Calu3 (cell line): ENCODE data around the gene APOL4. TPM values are rescaled to one million over a fixed set of nuclear protein-coding genes. Genes with fewer than 3 reads are reported as not detected.

Experiments used
- BruUV-seq: library from RNA; stranded (reverse); fragments of 400-500 nt; replicated peaks from 2 replicates; lab custom pipeline; 2021; lab: Mats Ljungman, UMichigan
- CTCF ChIA-PET: fragments of 300-600 bp; sonication (Branson Sonifier 250); formaldehyde crosslinking; loops from one replicate; lab custom pipeline; 2022; ENCODE audit warnings: antibody characterized with exemption; lab: Charles Lee
- DNase-seq: peaks from one replicate; pipeline ENCODE4 v3.0.0; 2022
- H3K27ac Mint-ChIP-seq: one replicate; pipeline ENCODE4 v1.8.0; 2022; ENCODE audit warnings: mixed read lengths; ENCODE audit not compliant: unreplicated experiment
- H3K27me3 Mint-ChIP-seq: one replicate; pipeline ENCODE4 v1.8.0; 2022; ENCODE audit warnings: mixed read lengths; ENCODE audit not compliant: unreplicated experiment
- H3K36me3 Mint-ChIP-seq: one replicate; pipeline ENCODE4 v1.8.0; 2022; ENCODE audit warnings: mild to moderate bottlenecking, moderate library complexity, mixed read lengths; ENCODE audit not compliant: insufficient read depth, unreplicated experiment
- H3K4me1 Mint-ChIP-seq: one replicate; pipeline ENCODE4 v1.8.0; 2022; ENCODE audit warnings: mild to moderate bottlenecking, low read depth, mixed read lengths; ENCODE audit not compliant: unreplicated experiment
- H3K4me3 Mint-ChIP-seq: one replicate; pipeline ENCODE4 v1.8.0; 2022; ENCODE audit warnings: mild to moderate bottlenecking, low read depth, moderate library complexity, mixed read lengths; ENCODE audit not compliant: unreplicated experiment
- H3K9me3 Mint-ChIP-seq: one replicate; pipeline ENCODE4 v1.8.0; 2022; ENCODE audit warnings: low read depth, mixed read lengths; ENCODE audit not compliant: unreplicated experiment
- intact Hi-C: fragments of 100-400 bp; cut with micrococcal nuclease; formaldehyde crosslinking; loops from one replicate; pipeline ENCODE4 v1.10.0; 2022; ENCODE audit not compliant: unreplicated experiment
- total RNA-seq: library from RNA; stranded (reverse); gene quantifications from 2 replicates; pipeline ENCODE4 v1.2.3, GENCODE V29; 2022
- TF ChIP-seq, protein P1 (sequence below): fragments of 200-600 bp; IDR thresholded peaks from one replicate; pipeline ENCODE4 v1.8.0; 2022; ENCODE audit warnings: antibody characterized with exemption; ENCODE audit not compliant: unreplicated experiment

APOL4 gene
- total RNA-seq, 1 experiment from 2014 or later: 1.5 TPM

DNA sequence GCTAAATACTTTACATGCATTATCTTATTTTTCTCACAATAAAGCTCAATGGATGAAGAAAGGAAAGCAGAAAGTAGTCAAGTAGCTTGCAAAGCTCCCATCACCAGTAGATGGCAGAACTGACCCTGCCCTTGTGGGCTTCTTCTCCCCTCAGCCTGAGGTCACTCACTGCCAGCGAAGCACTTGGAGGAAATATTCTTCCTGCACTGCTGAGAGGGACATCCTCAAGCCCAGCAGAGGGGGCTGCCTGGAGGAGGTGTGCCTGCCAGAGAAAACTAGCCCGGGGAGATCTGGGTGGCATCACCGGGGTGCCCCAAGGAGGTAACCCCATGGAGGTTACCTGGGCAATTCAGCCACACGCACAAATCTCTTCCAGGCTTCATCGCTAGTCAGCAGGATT, 6.6 kb downstream of the APOL4 start:
- Mint-ChIP-seq H3K27me3 (peaks cover 44% of the 10 kb centered on the region), H3K4me1 (peaks cover 10% of the 10 kb centered on the region), H3K9me3 (peaks cover under 1% of the 10 kb centered on the region), H3K36me3 (no peaks in the 10 kb centered on the region), H3K27ac (no peak overlapping the region), H3K4me3 (no peak overlapping the region)
- DNase-seq: peak; percentile 63
- TF ChIP-seq, protein P1, sequence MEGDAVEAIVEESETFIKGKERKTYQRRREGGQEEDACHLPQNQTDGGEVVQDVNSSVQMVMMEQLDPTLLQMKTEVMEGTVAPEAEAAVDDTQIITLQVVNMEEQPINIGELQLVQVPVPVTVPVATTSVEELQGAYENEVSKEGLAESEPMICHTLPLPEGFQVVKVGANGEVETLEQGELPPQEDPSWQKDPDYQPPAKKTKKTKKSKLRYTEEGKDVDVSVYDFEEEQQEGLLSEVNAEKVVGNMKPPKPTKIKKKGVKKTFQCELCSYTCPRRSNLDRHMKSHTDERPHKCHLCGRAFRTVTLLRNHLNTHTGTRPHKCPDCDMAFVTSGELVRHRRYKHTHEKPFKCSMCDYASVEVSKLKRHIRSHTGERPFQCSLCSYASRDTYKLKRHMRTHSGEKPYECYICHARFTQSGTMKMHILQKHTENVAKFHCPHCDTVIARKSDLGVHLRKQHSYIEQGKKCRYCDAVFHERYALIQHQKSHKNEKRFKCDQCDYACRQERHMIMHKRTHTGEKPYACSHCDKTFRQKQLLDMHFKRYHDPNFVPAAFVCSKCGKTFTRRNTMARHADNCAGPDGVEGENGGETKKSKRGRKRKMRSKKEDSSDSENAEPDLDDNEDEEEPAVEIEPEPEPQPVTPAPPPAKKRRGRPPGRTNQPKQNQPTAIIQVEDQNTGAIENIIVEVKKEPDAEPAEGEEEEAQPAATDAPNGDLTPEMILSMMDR: peak; percentile 66
- BruUV-seq: no TSS peak
- intact Hi-C loops: loop anchor here (1.0 to 2.0 kb wide), 2 partner anchors 26 to 82 kb away; no protein-coding TSS in a partner anchor
- CTCF ChIA-PET: interaction anchor here (0.6 to 1.4 kb wide), 9 partner anchors 8 to 740 kb away, joined by 3 to 8 read pairs (median 3); partner anchors contain the start of genes APOL1 and APOL2

GRCh38 chr22:36194385-36194784, 7.2 kb downstream of the APOL4 start:
- Mint-ChIP-seq H3K4me1 (peaks cover 10% of the 10 kb centered on the region), H3K27me3 (peaks cover 50% of the 10 kb centered on the region), H3K27ac (no peak overlapping the region), H3K9me3 (peaks cover 4% of the 10 kb centered on the region), H3K36me3 (peaks cover 5% of the 10 kb centered on the region), H3K4me3 (no peak overlapping the region)
- no peak for DNase-seq
- TF ChIP-seq, protein P1: no peak
- intact Hi-C loops: loop anchor here (2.0 kb wide), 1 partner anchor 26 kb away; no protein-coding TSS in a partner anchor
- no TSS peak for BruUV-seq
- CTCF ChIA-PET: interaction anchor here (0.6 to 1.4 kb wide), 9 partner anchors 9 to 739 kb away, joined by 3 to 8 read pairs (median 3); partner anchors contain the start of genes APOL1 and APOL2

DNA sequence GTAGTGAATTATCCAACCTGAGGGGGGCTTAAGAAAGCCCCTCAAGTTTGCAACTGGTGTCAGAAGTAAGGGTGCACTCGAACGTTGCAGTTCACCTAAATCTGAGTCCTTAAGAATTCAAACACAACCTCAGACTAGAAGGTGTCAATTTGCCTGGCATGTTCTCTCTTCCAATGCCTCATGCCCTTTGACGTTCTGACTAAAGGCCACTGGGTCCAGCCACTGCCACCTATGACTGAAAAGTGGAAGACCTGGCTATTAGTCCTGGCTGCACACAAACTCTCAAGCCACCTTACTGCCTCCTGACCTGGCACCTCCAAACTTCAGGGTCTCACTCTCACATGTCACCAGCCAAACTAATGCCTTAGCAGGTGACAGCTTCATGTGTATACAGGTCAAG, 8.0 kb downstream of the APOL4 start:
- H3K9me3 Mint-ChIP-seq: peaks cover 4% of the 10 kb centered on the region
- CTCF ChIA-PET: no interaction called here
- no peak overlapping the region for H3K4me3 Mint-ChIP-seq
- H3K27me3 Mint-ChIP-seq: peaks cover 58% of the 10 kb centered on the region
- no peak overlapping the region for H3K27ac Mint-ChIP-seq
- DNase-seq: no peak
- TF ChIP-seq, protein P1: no peak
- H3K36me3 Mint-ChIP-seq: peaks cover 5% of the 10 kb centered on the region
- intact Hi-C loops: no loop called here
- peaks cover 10% of the 10 kb centered on the region for H3K4me1 Mint-ChIP-seq
- BruUV-seq: no TSS peak

DNA sequence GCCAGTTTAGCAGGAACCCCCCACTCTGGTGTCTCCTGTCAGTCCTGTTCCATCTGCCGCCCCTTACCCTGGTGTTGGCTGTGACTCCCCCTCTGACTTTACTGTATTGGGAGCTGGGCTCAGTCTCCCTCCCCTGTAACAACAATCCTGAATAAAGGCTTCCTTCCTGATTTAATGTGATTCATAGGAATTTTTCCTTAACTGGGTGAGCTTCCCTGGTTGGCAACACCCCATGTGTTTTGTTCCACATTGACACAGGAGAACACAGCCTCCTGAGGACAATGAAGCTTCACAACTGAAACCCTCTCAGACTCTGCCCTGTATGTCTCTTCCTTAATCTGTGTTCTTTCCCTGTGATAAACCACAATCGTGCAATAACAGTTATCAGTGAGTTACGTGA, 8.4 kb downstream of the APOL4 start:
- Mint-ChIP-seq H3K4me3 (no peak overlapping the region), H3K27me3 (peaks cover 62% of the 10 kb centered on the region), H3K27ac (no peak overlapping the region), H3K9me3 (peaks cover 4% of the 10 kb centered on the region), H3K36me3 (peaks cover 5% of the 10 kb centered on the region), H3K4me1 (peaks cover 10% of the 10 kb centered on the region)
- intact Hi-C loops: no loop called here
- no peak for DNase-seq
- no TSS peak for BruUV-seq
- CTCF ChIA-PET: no interaction called here
- TF ChIP-seq, protein P1: no peak
